H9 (cell line): ENCODE measurements around the gene MARS2. TPM values are rescaled to one million over a fixed set of nuclear protein-coding genes. Genes with fewer than 3 reads are reported as not detected.

Experiments used
- DNase-seq: peaks from one replicate; pipeline ENCODE4 v3.0.0-alpha.2; 2017
- H2AFZ ChIP-seq: one replicate; pipeline ENCODE4 v1.6.1; 2013; ENCODE audit warnings: mild to moderate bottlenecking, low read length, control low read depth, moderate library complexity
- H2AK5ac ChIP-seq: 2 replicates; pipeline ENCODE4 v1.6.1; 2013; ENCODE audit warnings: low read length, control low read depth, mixed read lengths; ENCODE audit not compliant: insufficient read length
- H2BK120ac ChIP-seq: one replicate; pipeline ENCODE4 v1.6.1; 2013; ENCODE audit warnings: low read depth, mild to moderate bottlenecking, low read length, control low read depth, inconsistent platforms; ENCODE audit not compliant: poor library complexity, severe bottlenecking
- H2BK12ac ChIP-seq: 2 replicates; pipeline ENCODE4 v1.6.1; 2013; ENCODE audit warnings: low read length, control low read depth, mixed read lengths, low read depth; ENCODE audit not compliant: insufficient read length
- H2BK15ac ChIP-seq: 2 replicates; pipeline ENCODE4 v1.6.1; 2013; ENCODE audit warnings: low read depth, low read length, control low read depth
- H2BK20ac ChIP-seq: one replicate; pipeline ENCODE4 v1.6.1; 2013; ENCODE audit warnings: low read depth, mild to moderate bottlenecking, low read length, control low read depth, inconsistent platforms; ENCODE audit not compliant: poor library complexity, severe bottlenecking
- H2BK5ac ChIP-seq: 2 replicates; pipeline ENCODE4 v1.6.1; 2013; ENCODE audit warnings: low read length, control low read depth, mixed read lengths; ENCODE audit not compliant: insufficient read length
- H3K14ac ChIP-seq: 2 replicates; pipeline ENCODE4 v1.6.1; 2013; ENCODE audit warnings: low read length, control low read depth; ENCODE audit not compliant: insufficient read depth
- H3K18ac ChIP-seq: 2 replicates; pipeline ENCODE4 v1.6.1; 2013; ENCODE audit warnings: low read depth, mild to moderate bottlenecking, mixed read lengths, low read length, control low read depth; ENCODE audit not compliant: insufficient read length
- H3K23ac ChIP-seq: 2 replicates; pipeline ENCODE4 v1.6.1; 2013; ENCODE audit warnings: low read length, control low read depth, mixed read lengths, low read depth; ENCODE audit not compliant: insufficient read length
- H3K23me2 ChIP-seq: 2 replicates; pipeline ENCODE4 v1.6.1; 2013; ENCODE audit warnings: low read depth, mild to moderate bottlenecking, mixed read lengths, low read length, control low read depth; ENCODE audit not compliant: insufficient read length, poor library complexity, severe bottlenecking
- H3K27ac ChIP-seq: 2 replicates; pipeline ENCODE4 v1.5.1; 2013; ENCODE audit warnings: low read length, control low read depth, mixed read lengths, low read depth; ENCODE audit not compliant: insufficient read length
- H3K27me3 ChIP-seq: 2 replicates; pipeline ENCODE4 v1.6.1; 2013; ENCODE audit warnings: low read length, control low read depth, inconsistent platforms; ENCODE audit not compliant: insufficient read depth
- H3K4ac ChIP-seq: 2 replicates; pipeline ENCODE4 v1.6.1; 2013; ENCODE audit warnings: low read depth, mild to moderate bottlenecking, control low read depth, inconsistent platforms, low read length, moderate library complexity
- H3K4me1 ChIP-seq: 2 replicates; pipeline ENCODE4 v1.6.1; 2013; ENCODE audit warnings: low read length, control low read depth, inconsistent platforms; ENCODE audit not compliant: insufficient read depth
- H3K4me2 ChIP-seq: 2 replicates; pipeline ENCODE4 v1.6.1; 2013; ENCODE audit warnings: low read length, control low read depth, mixed read lengths; ENCODE audit not compliant: insufficient read length, insufficient read depth
- H3K56ac ChIP-seq: 2 replicates; pipeline ENCODE4 v1.6.1; 2013; ENCODE audit warnings: low read depth, mild to moderate bottlenecking, mixed read lengths, low read length, control low read depth; ENCODE audit not compliant: insufficient read length
- H3K79me1 ChIP-seq: 2 replicates; pipeline ENCODE4 v1.6.1; 2013; ENCODE audit warnings: low read depth, mild to moderate bottlenecking, moderate library complexity, low read length, control low read depth, inconsistent platforms; ENCODE audit not compliant: insufficient read depth, poor library complexity, severe bottlenecking
- H3K79me2 ChIP-seq: 2 replicates; pipeline ENCODE4 v1.6.1; 2013; ENCODE audit warnings: low read length, control low read depth, inconsistent platforms; ENCODE audit not compliant: insufficient read depth
- H3K9ac ChIP-seq: 2 replicates; pipeline ENCODE4 v1.6.1; 2013; ENCODE audit warnings: low read length, control low read depth, mixed read lengths; ENCODE audit not compliant: insufficient read length; ENCODE audit errors: extremely low read depth
- H3K9me3 ChIP-seq: one replicate; pipeline ENCODE4 v1.6.1; 2013; ENCODE audit warnings: low read depth, low read length, inconsistent platforms; ENCODE audit not compliant: control insufficient read depth
- H3T11ph ChIP-seq: one replicate; pipeline ENCODE4 v1.6.1; 2013; ENCODE audit warnings: mild to moderate bottlenecking, low read length, control low read depth, inconsistent platforms
- H4K20me1 ChIP-seq: one replicate; pipeline ENCODE4 v1.6.1; 2013; ENCODE audit not compliant: control insufficient read depth, insufficient read length, insufficient read depth
- H4K5ac ChIP-seq: 2 replicates; pipeline ENCODE4 v1.6.1; 2013; ENCODE audit warnings: low read depth, mild to moderate bottlenecking, mixed read lengths, low read length, control low read depth; ENCODE audit not compliant: insufficient read length
- H4K8ac ChIP-seq: replicated peaks from 2 replicates; pipeline ENCODE4 v1.6.1; 2013; ENCODE audit warnings: low read length, control low read depth, mixed read lengths, low read depth; ENCODE audit not compliant: insufficient read length
- H4K91ac ChIP-seq: 2 replicates; pipeline ENCODE4 v1.6.1; 2013; ENCODE audit warnings: low read depth, mild to moderate bottlenecking, moderate library complexity, mixed read lengths, low read length, control low read depth; ENCODE audit not compliant: insufficient read length
- H3K27ac Mint-ChIP-seq, 3 experiments: 2 replicates in 2 of 3; 3 replicates in 1 of 3; pipeline ENCODE4 v1.8.0; 2020 to 2021; ENCODE audit warnings: mixed read lengths in 3 of 3, mild to moderate bottlenecking in 1 of 3, moderate library complexity in 1 of 3
- H3K27me3 Mint-ChIP-seq: 2 replicates; pipeline ENCODE4 v1.8.0; 2021; ENCODE audit warnings: low read depth, mild to moderate bottlenecking, moderate library complexity, mixed read lengths
- H3K36me3 Mint-ChIP-seq, 3 experiments: 2 replicates in 2 of 3; 3 replicates in 1 of 3; pipeline ENCODE4 v1.8.0; 2020 to 2021; ENCODE audit warnings: low read depth in 3 of 3, mixed read lengths in 3 of 3; ENCODE audit not compliant: insufficient read depth in 1 of 3
- H3K4me1 Mint-ChIP-seq, 2 experiments: 2 replicates each; pipeline ENCODE4 v1.8.0; 2020; ENCODE audit warnings: mixed read lengths in 2 of 2
- H3K4me3 Mint-ChIP-seq, 2 experiments: 2 replicates in 1 of 2; 3 replicates in 1 of 2; pipeline ENCODE4 v1.8.0; 2020 to 2021; ENCODE audit warnings: mild to moderate bottlenecking in 2 of 2, mixed read lengths in 2 of 2, moderate library complexity in 1 of 2
- H3K9me3 Mint-ChIP-seq, 2 experiments: 2 replicates in 1 of 2; 3 replicates in 1 of 2; pipeline ENCODE4 v1.8.0; 2020; ENCODE audit warnings: mild to moderate bottlenecking in 2 of 2, mixed read lengths in 2 of 2, moderate library complexity in 1 of 2
- CTCF ChIP-seq: fragments of 200-600 bp; sonication (generic); conservative IDR thresholded peaks from 3 replicates; pipeline ENCODE4 v1.8.0; 2021; ENCODE audit warnings: antibody characterized with exemption, mild to moderate bottlenecking
- WGBS: extraction: QIAGEN DNeasy Blood & Tissue Kit; methylation state at CpG from one replicate; pipeline ENCODE4 v1.1.7; 2013; ENCODE audit warnings: missing lambda C conversion rate, low lambda C conversion rate, mixed read lengths; ENCODE audit not compliant: insufficient read length; ENCODE audit errors: extremely low coverage; 5-methylcytosine and 5-hydroxymethylcytosine counted together
- total RNA-seq: library from RNA; stranded (reverse); gene quantifications from 2 replicates; pipeline ENCODE4 v1.2.1, GENCODE V29; 2021

Gene MARS2
- total RNA-seq, 1 experiment from 2014 or later, result 21.0 TPM

- Histone ChIP-seq H2BK5ac (no peak overlapping the region), H3K27ac (no peak overlapping the region), H3K27me3 (no peaks in the 10 kb centered on the region), H2BK15ac (no peak overlapping the region), H4K20me1 (no peaks in the 10 kb centered on the region), H3K9me3 (no peaks in the 10 kb centered on the region), H3K14ac (no peak overlapping the region), H3K4me1 (no peaks in the 10 kb centered on the region; the same call in 1 of the 2 replicates), H3K23ac (no peak overlapping the region), H3K9ac (no peak overlapping the region), H3K18ac (no peak overlapping the region), H3K23me2 (peaks cover 3% of the 10 kb centered on the region), H4K91ac (no peak overlapping the region), H3K4me2 (no peak overlapping the region), H2AFZ (no peak overlapping the region), H2AK5ac (no peak overlapping the region), H3K56ac (no peak overlapping the region), H3K79me2 (no peaks in the 10 kb centered on the region), H3K79me1 (no peaks in the 10 kb centered on the region), H3T11ph (no peak overlapping the region), H4K8ac (no peak overlapping the region), H2BK120ac (no peak overlapping the region), H4K5ac (no peak overlapping the region), H2BK12ac (no peak overlapping the region), H2BK20ac (no peak overlapping the region), H3K4ac (no peak overlapping the region)
- Mint-ChIP-seq H3K4me3 (peak overlapping the region in 1 of 2 experiments; percentile 63; a peak in 2 of 5 replicates), H3K27me3 (no peaks in the 10 kb centered on the region), H3K4me1 (peaks cover 34 to 35% of the 10 kb centered on the region in 2 experiments), H3K36me3 (peaks cover 0 to 3% (median 0%) of the 10 kb centered on the region in 3 experiments; a peak in 2 of 7 replicates), H3K9me3 (no peaks in the 10 kb centered on the region), H3K27ac (peak overlapping the region in 1 of 3 experiments; percentile 39; a peak in 3 of 7 replicates)
- no CpG with 5 or more reads among the region's 5 CpGs for WGBS
- DNase-seq, result no peak
- no peak for TF ChIP-seq CTCF
Observed at GRCh38 chr2:197673106-197673505, 32.1 kb upstream of the MARS2 start.
